WERI-Rb-1 (cell line): Measurements from ENCODE around the gene SHROOM3.

Experiments
- DNase-seq: peaks from one replicate; pipeline ENCODE4 v3.0.0-alpha.2; 2020
- H3K27ac ChIP-seq: fragments of 250-450 bp; sonication (Bioruptor Pico); 2 replicates; pipeline ENCODE4 v1.5.1; 2020; ENCODE audit warnings: mild to moderate bottlenecking, moderate library complexity
- H3K27me3 ChIP-seq: fragments of 250-450 bp; sonication (Bioruptor Pico); 2 replicates; pipeline ENCODE4 v1.5.1; 2021; ENCODE audit warnings: mild to moderate bottlenecking, low read depth, moderate library complexity; ENCODE audit not compliant: insufficient read depth, severe bottlenecking
- H3K36me3 ChIP-seq: fragments of 250-450 bp; sonication (Bioruptor Pico); 2 replicates; pipeline ENCODE4 v1.5.1; 2020; ENCODE audit warnings: mild to moderate bottlenecking, moderate library complexity
- H3K4me3 ChIP-seq: 2 replicates; pipeline ENCODE4 v1.5.1; 2011; ENCODE audit warnings: low read depth, mild to moderate bottlenecking, control low read depth, low read length
- H3K9me3 ChIP-seq: fragments of 250-450 bp; sonication (Bioruptor Pico); 2 replicates; pipeline ENCODE4 v1.5.1; 2021; ENCODE audit warnings: mild to moderate bottlenecking, moderate library complexity; ENCODE audit not compliant: severe bottlenecking
- TF ChIP-seq, protein P1 (sequence below): IDR thresholded peaks from 2 replicates; pipeline ENCODE4 v1.5.1; 2011; ENCODE audit warnings: low read depth, mild to moderate bottlenecking, control low read depth, inconsistent platforms, low read length

Gene SHROOM3

DNA sequence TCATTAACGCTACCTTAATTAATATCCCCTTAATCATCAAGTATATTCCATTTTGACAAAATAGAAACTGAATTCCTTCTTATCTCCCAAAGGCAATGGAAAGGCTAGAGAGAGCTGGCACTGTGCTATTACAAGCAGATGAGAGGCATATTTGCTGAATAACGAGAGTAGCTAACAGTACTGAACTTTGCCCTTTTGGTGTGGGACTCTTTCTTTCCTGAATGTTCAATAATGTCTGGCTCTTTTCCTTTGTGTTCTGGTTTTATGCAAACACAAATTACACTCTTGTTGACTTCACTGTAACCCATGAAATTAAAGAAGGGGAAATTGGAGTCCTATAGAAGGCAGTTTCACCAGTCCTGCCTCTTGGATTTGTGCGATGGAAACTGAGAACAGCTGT lies 63.5 kb downstream of the SHROOM3 start:
- no peak for DNase-seq
- Histone ChIP-seq H3K27ac (no peak overlapping the region), H3K9me3 (no peaks in the 10 kb centered on the region), H3K4me3 (no peak overlapping the region), H3K36me3 (no peaks in the 10 kb centered on the region), H3K27me3 (no peaks in the 10 kb centered on the region)
- TF ChIP-seq, protein P1, sequence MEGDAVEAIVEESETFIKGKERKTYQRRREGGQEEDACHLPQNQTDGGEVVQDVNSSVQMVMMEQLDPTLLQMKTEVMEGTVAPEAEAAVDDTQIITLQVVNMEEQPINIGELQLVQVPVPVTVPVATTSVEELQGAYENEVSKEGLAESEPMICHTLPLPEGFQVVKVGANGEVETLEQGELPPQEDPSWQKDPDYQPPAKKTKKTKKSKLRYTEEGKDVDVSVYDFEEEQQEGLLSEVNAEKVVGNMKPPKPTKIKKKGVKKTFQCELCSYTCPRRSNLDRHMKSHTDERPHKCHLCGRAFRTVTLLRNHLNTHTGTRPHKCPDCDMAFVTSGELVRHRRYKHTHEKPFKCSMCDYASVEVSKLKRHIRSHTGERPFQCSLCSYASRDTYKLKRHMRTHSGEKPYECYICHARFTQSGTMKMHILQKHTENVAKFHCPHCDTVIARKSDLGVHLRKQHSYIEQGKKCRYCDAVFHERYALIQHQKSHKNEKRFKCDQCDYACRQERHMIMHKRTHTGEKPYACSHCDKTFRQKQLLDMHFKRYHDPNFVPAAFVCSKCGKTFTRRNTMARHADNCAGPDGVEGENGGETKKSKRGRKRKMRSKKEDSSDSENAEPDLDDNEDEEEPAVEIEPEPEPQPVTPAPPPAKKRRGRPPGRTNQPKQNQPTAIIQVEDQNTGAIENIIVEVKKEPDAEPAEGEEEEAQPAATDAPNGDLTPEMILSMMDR = no peak

DNA sequence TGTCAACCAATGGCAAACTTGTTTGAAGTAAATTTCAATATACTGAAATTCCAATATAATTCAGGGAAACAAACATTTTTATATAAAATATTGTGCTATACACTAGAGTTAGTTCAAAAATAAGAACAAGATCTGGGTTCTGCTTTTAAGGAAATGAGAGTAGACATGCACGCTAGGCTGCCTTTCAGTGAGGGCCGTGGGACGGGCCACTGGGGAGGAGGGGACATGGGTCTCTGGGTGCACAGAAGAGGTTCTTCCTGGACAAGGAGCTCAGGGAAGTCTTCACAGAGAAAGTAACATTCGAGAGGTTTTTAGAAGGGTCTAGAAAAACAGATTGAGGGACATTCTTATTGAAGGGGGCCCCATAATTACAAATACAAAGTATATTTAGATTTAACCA lies 64.4 kb downstream of the SHROOM3 start:
- Histone ChIP-seq H3K27me3 (no peaks in the 10 kb centered on the region), H3K4me3 (no peak overlapping the region), H3K27ac (no peak overlapping the region), H3K36me3 (no peaks in the 10 kb centered on the region), H3K9me3 (no peaks in the 10 kb centered on the region)
- DNase-seq = no peak
- TF ChIP-seq, protein P1 = no peak

DNA sequence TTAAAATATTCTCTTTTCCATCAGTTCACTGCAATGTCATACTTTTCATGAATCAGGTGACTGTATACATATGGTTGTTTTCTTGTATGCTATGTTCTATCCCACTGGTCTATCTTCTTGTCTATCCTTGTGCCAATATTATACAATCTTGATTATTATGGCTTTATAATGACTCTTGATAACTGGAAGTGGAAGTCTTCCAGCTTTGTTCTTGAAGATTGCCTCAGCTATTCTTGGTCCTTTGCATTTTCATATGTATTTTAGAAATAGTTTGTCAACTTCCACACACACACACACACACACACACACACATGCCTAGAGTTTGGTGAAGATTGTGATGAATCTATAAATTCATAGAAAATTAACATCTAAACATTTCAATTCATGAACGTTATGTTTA lies 67.9 kb downstream of the SHROOM3 start:
- Histone ChIP-seq H3K4me3 (no peak overlapping the region), H3K27me3 (no peaks in the 10 kb centered on the region), H3K9me3 (no peaks in the 10 kb centered on the region), H3K27ac (no peak overlapping the region), H3K36me3 (no peaks in the 10 kb centered on the region)
- TF ChIP-seq, protein P1 = no peak
- DNase-seq = no peak

DNA sequence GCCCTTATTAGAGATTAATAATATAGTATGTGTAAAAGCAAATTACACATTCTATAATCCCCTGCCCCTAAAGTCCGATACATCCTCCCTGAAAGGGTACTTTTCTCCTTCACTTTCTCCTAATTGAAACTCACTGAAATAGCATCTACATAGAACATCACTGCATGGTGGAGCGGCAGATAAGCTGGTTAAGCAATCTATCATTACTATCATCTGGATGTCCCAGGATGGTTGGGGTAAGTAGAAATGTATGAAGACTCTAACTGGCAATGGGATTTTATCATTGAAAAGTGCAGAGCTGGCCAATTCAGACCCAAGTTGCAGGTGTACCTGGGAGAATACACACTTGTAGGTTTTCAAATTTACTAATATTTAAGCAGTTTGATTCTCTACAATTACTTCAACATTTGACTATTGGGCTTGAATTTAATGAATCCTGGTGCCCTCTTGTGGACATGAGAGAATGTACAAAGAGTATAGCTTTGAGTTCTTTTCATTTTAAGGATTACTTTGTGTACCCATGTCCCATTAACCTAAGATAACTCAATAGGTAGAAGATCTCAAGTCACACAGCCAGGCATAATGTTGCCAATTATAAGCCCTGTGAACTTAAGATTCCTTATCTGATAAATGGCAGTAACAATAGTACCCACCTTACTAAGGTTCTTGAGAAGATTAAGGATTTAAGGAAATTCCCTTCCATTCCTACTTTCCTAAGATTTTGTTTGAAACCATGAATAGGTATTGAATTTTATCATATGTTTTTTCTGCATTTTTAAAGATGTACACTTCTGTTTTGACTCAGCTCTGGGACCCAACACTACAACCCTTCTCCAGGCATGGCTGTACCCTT lies 69.8 kb downstream of the SHROOM3 start:
- DNase-seq = no peak
- Histone ChIP-seq H3K4me3 (no peak overlapping the region), H3K9me3 (no peaks in the 10 kb centered on the region), H3K27me3 (no peaks in the 10 kb centered on the region), H3K27ac (no peak overlapping the region), H3K36me3 (no peaks in the 10 kb centered on the region)
- TF ChIP-seq, protein P1 = no peak

DNA sequence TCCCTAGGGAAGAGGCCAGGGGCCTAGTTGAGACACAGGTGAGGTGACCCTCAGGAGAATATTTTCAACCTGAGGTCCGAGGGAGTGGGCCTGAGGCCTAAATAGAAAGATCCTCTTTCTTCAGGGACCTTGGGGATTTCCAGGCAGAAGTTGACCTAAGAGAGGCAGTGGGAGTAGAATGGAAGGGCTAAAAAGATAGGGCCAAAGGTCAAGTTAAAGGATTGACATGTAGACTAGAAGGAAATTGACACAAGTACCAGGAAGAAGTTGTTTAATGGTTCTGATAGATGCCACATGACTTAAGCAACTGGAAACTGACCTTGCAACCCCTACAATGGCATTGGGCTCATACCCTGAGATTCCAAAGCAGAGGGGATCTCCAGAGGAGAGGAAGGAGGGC lies 76.9 kb downstream of the SHROOM3 start:
- Histone ChIP-seq H3K9me3 (no peaks in the 10 kb centered on the region), H3K36me3 (no peaks in the 10 kb centered on the region), H3K4me3 (no peak overlapping the region), H3K27ac (no peak overlapping the region), H3K27me3 (no peaks in the 10 kb centered on the region)
- TF ChIP-seq, protein P1 = no peak
- DNase-seq = no peak

DNA sequence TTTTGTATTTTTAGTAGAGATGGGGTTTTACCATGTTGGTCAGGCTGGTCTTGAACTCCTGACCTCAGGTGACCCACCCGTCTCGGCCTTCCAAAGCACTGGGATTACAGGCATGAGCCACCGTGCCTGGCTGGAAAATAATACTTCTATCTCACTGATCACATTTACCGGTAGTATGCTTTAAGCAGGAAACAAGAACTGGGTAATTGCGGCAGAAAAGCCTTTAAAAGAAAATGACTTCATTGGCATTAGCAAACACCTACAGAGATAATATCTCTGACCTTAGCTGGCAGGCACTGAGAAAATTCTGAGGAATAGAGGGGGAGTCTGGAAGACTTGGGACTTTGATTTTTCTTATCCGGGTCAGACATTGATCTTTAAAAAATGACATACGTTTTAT lies 78.5 kb downstream of the SHROOM3 start:
- no peaks in the 10 kb centered on the region for H3K36me3 ChIP-seq
- no peak for DNase-seq
- no peaks in the 10 kb centered on the region for H3K9me3 ChIP-seq
- no peak overlapping the region for H3K27ac ChIP-seq
- TF ChIP-seq, protein P1 = no peak
- no peaks in the 10 kb centered on the region for H3K27me3 ChIP-seq
- no peak overlapping the region for H3K4me3 ChIP-seq
